Subcutaneous abdominal adipose tissue (tissue), 5 donors: Measurements from ENCODE around the gene SPDYC.

Experiments
- H3K27ac ChIP-seq: one replicate; pipeline ENCODE4 v1.7.0; 2013; ENCODE audit warnings: low read depth, mild to moderate bottlenecking, inconsistent platforms, low read length, moderate library complexity
- H3K27me3 ChIP-seq, 5 donors: one replicate each; pipeline ENCODE4 v1.7.0; 2013; ENCODE audit warnings: low read length in 5 of 5, inconsistent platforms in 1 of 5; ENCODE audit not compliant: control insufficient read depth in 5 of 5, insufficient read depth in 4 of 5
- H3K36me3 ChIP-seq, 5 donors: one replicate each; pipeline ENCODE4 v1.7.0; 2013; ENCODE audit warnings: low read length in 5 of 5; ENCODE audit not compliant: control insufficient read depth in 5 of 5, insufficient read depth in 5 of 5
- H3K4me1 ChIP-seq, 5 donors: one replicate each; pipeline ENCODE4 v1.7.0; 2013; ENCODE audit warnings: low read length in 5 of 5, mild to moderate bottlenecking in 3 of 5, moderate library complexity in 1 of 5; ENCODE audit not compliant: control insufficient read depth in 5 of 5, insufficient read depth in 5 of 5
- H3K4me3 ChIP-seq, 5 donors: one replicate each; pipeline ENCODE4 v1.7.0; 2013; ENCODE audit warnings: low read length in 5 of 5, low read depth in 1 of 5
- H3K9ac ChIP-seq, 5 donors: one replicate each; pipeline ENCODE4 v1.7.0; 2013; ENCODE audit warnings: low read length in 5 of 5, mild to moderate bottlenecking in 4 of 5, moderate library complexity in 3 of 5
- H3K9me3 ChIP-seq, 5 donors: one replicate each; pipeline ENCODE4 v1.7.0; 2013; ENCODE audit warnings: low read length in 5 of 5; ENCODE audit not compliant: control insufficient read depth in 5 of 5
- donor health status: healthy.
- donor health status: healthy.
- donor health status: healthy.
- donor health status: healthy.
- donor health status: healthy.

The SPDYC gene

GRCh38 chr11:65210748-65211147, 40.7 kb downstream of the SPDYC start:
- H3K27ac ChIP-seq = no peak overlapping the region
- H3K27me3 ChIP-seq = no peaks in the 10 kb centered on the region
- no peak overlapping the region for H3K9ac ChIP-seq
- peaks cover 0 to 63% (median 55%) of the 10 kb centered on the region in 5 donors for H3K36me3 ChIP-seq
- H3K4me3 ChIP-seq = no peak overlapping the region
- no peaks in the 10 kb centered on the region for H3K9me3 ChIP-seq
- peaks cover 0 to 3% (median 0%) of the 10 kb centered on the region in 5 donors for H3K4me1 ChIP-seq

GRCh38 chr11:65211293-65212105, 41.5 kb downstream of the SPDYC start:
- Histone ChIP-seq H3K9ac (no peak overlapping the region), H3K36me3 (peaks cover 0 to 55% (median 47%) of the 10 kb centered on the region in 5 donors), H3K27me3 (no peaks in the 10 kb centered on the region), H3K9me3 (no peaks in the 10 kb centered on the region), H3K4me1 (peaks cover 0 to 3% (median 0%) of the 10 kb centered on the region in 5 donors), H3K4me3 (no peak overlapping the region), H3K27ac (no peak overlapping the region)

GRCh38 chr11:65212226-65212801, 42.3 kb downstream of the SPDYC start:
- Histone ChIP-seq H3K36me3 (peaks cover 0 to 47% (median 42%) of the 10 kb centered on the region in 5 donors), H3K9ac (no peak overlapping the region), H3K4me1 (peaks cover 0 to 3% (median 0%) of the 10 kb centered on the region in 5 donors), H3K27ac (no peak overlapping the region), H3K4me3 (no peak overlapping the region), H3K9me3 (no peaks in the 10 kb centered on the region), H3K27me3 (no peaks in the 10 kb centered on the region)

GRCh38 chr11:65213322-65214211, 43.5 kb downstream of the SPDYC start:
- H3K4me3 ChIP-seq = no peak overlapping the region

GRCh38 chr11:65214212-65214845, 44.3 kb downstream of the SPDYC start:
- Histone ChIP-seq H3K9ac (no peak overlapping the region), H3K4me1 (peaks cover 0 to 3% (median 1%) of the 10 kb centered on the region in 5 donors), H3K4me3 (no peak overlapping the region), H3K27me3 (peaks cover 0 to 6% (median 0%) of the 10 kb centered on the region in 5 donors), H3K9me3 (no peaks in the 10 kb centered on the region), H3K36me3 (peaks cover 0 to 29% (median 26%) of the 10 kb centered on the region in 5 donors), H3K27ac (no peak overlapping the region)

More at GRCh38 chr11:65213322-65214211, 43.5 kb downstream of the SPDYC start:
- H3K9ac ChIP-seq = no peak overlapping the region
- H3K27me3 ChIP-seq = peaks cover 0 to 6% (median 0%) of the 10 kb centered on the region in 5 donors
- H3K36me3 ChIP-seq = peaks cover 0 to 36% (median 34%) of the 10 kb centered on the region in 5 donors
- no peaks in the 10 kb centered on the region for H3K9me3 ChIP-seq
- peaks cover 0 to 3% (median 0%) of the 10 kb centered on the region in 5 donors for H3K4me1 ChIP-seq
- H3K27ac ChIP-seq = no peak overlapping the region

GRCh38 chr11:65215441-65216076, 45.5 kb downstream of the SPDYC start:
- H3K4me1 ChIP-seq = peaks cover 0 to 8% (median 2%) of the 10 kb centered on the region in 5 donors
- no peak overlapping the region for H3K27ac ChIP-seq
- H3K9ac ChIP-seq = no peak overlapping the region
- H3K36me3 ChIP-seq = peaks cover 0 to 16% (median 14%) of the 10 kb centered on the region in 5 donors
- peaks cover 0 to 6% (median 0%) of the 10 kb centered on the region in 5 donors for H3K27me3 ChIP-seq
- no peak overlapping the region for H3K4me3 ChIP-seq
- no peaks in the 10 kb centered on the region for H3K9me3 ChIP-seq

- Histone ChIP-seq H3K9ac (no peak overlapping the region), H3K36me3 (peaks cover 0 to 4% (median 3%) of the 10 kb centered on the region in 5 donors), H3K9me3 (no peaks in the 10 kb centered on the region), H3K27me3 (peaks cover 0 to 6% (median 0%) of the 10 kb centered on the region in 5 donors), H3K27ac (no peak overlapping the region), H3K4me3 (no peak overlapping the region), H3K4me1 (peaks cover 0 to 8% (median 2%) of the 10 kb centered on the region in 5 donors)
These were observed 46.8 kb downstream of the SPDYC start for GRCh38 chr11:65216830-65217229.

GRCh38 chr11:65217441-65218423, 47.7 kb downstream of the SPDYC start:
- H3K36me3 ChIP-seq = no peaks in the 10 kb centered on the region
- H3K9me3 ChIP-seq = no peaks in the 10 kb centered on the region

More at GRCh38 chr11:65217441-65218423, 47.7 kb downstream of the SPDYC start:
- peaks cover 0 to 14% (median 5%) of the 10 kb centered on the region in 5 donors for H3K4me1 ChIP-seq
- H3K27ac ChIP-seq = no peak overlapping the region
- H3K9ac ChIP-seq = no peak overlapping the region
- peaks cover 0 to 6% (median 0%) of the 10 kb centered on the region in 5 donors for H3K27me3 ChIP-seq
- no peak overlapping the region for H3K4me3 ChIP-seq
